ENCODE data around the gene PRKCQ. TPM values are rescaled to one million over a fixed set of nuclear protein-coding genes. Genes with fewer than 3 reads are reported as not detected.

The PRKCQ gene
- total RNA-seq, 3 donors from 2014 or later = 1.5 to 2.2 (median 1.6) TPM

- Histone ChIP-seq H3K4me1 (ENCODE audit: low read depth) (no peaks in the 10 kb centered on the region), H3K36me3 (ENCODE audit: low read depth) (no peaks in the 10 kb centered on the region), H3K4me3 (no peak overlapping the region), H3K9me3 (no peaks in the 10 kb centered on the region)
- DNase-seq (no peak), ATAC-seq (no peak)
- TF ChIP-seq, protein P1, sequence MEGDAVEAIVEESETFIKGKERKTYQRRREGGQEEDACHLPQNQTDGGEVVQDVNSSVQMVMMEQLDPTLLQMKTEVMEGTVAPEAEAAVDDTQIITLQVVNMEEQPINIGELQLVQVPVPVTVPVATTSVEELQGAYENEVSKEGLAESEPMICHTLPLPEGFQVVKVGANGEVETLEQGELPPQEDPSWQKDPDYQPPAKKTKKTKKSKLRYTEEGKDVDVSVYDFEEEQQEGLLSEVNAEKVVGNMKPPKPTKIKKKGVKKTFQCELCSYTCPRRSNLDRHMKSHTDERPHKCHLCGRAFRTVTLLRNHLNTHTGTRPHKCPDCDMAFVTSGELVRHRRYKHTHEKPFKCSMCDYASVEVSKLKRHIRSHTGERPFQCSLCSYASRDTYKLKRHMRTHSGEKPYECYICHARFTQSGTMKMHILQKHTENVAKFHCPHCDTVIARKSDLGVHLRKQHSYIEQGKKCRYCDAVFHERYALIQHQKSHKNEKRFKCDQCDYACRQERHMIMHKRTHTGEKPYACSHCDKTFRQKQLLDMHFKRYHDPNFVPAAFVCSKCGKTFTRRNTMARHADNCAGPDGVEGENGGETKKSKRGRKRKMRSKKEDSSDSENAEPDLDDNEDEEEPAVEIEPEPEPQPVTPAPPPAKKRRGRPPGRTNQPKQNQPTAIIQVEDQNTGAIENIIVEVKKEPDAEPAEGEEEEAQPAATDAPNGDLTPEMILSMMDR (IDR thresholded peaks at IDR 0.05) = no peak
- intact Hi-C loops (cut with DNase I, micrococcal nuclease) = no loop called here
Measured at GRCh38 chr10:6490614-6491013, 89.5 kb downstream of the PRKCQ start.

DNA sequence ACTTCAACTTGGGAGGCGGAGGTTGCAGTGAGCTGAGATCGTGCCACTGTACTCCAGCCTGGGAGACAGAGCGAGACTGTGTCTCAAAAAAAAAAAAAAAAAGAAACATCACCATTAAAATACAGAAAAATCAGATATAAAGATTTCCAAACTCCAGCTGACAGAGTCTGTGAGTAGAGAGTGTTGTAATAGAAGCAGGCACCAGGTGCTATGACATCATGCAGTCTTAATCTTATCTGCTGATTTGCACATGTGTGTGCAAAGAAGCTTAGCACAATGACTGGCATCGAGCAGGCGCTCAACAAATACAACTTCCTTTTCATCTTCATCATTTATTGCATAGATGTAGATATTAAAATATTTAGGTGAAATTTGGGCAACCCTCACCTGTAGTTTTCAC, 92.2 kb downstream of the PRKCQ start:
- no peaks in the 10 kb centered on the region for H3K9me3 ChIP-seq
- H3K4me3 ChIP-seq = no peak overlapping the region
- no peaks in the 10 kb centered on the region for H3K4me1 ChIP-seq (ENCODE audit: low read depth)
- TF ChIP-seq, protein P1 (IDR thresholded peaks at IDR 0.05) = no peak
- H3K36me3 ChIP-seq (ENCODE audit: low read depth) = no peaks in the 10 kb centered on the region
- DNase-seq = no peak
- ATAC-seq = no peak
- intact Hi-C loops (cut with DNase I, micrococcal nuclease) = no loop called here

DNA sequence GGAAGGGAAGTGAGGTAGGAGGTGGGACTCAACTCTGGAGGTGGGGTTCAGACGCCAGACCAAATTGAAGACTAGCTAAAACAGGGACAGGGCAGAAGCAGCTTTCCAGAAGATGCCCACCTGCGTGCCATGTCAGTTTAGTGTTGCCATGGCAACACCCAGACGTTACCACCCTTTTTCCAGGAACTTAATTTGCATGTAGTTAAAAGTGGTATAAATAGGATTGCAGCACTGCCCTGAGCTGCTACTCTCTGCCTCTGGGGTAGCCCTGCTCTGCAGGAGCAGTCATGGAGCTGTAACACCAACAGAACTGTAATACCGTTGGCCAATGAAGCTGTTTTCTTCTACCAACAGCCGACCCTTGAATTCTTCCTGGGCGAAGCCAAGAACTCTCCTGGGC, 93.8 kb downstream of the PRKCQ start:
- H3K4me3 ChIP-seq = no peak overlapping the region
- H3K4me1 ChIP-seq (ENCODE audit: low read depth) = no peaks in the 10 kb centered on the region
- intact Hi-C loops (cut with DNase I, micrococcal nuclease) = no loop called here
- DNase-seq (no peak), ATAC-seq (no peak)
- H3K9me3 ChIP-seq = no peaks in the 10 kb centered on the region
- no peaks in the 10 kb centered on the region for H3K36me3 ChIP-seq (ENCODE audit: low read depth)
- TF ChIP-seq, protein P1 (IDR thresholded peaks at IDR 0.05) = no peak

GRCh38 chr10:6482737-6483357, 97.2 kb downstream of the PRKCQ start:
- H3K4me1 ChIP-seq (ENCODE audit: low read depth) = no peaks in the 10 kb centered on the region
- ATAC-seq = no peak
- H3K36me3 ChIP-seq (ENCODE audit: low read depth) = no peaks in the 10 kb centered on the region
- TF ChIP-seq, protein P1 (IDR thresholded peaks at IDR 0.05) = no peak
- intact Hi-C loops (cut with DNase I, micrococcal nuclease) = no loop called here
- H3K9me3 ChIP-seq = no peaks in the 10 kb centered on the region
- H3K4me3 ChIP-seq = no peak overlapping the region
- DNase-seq = no peak

DNA sequence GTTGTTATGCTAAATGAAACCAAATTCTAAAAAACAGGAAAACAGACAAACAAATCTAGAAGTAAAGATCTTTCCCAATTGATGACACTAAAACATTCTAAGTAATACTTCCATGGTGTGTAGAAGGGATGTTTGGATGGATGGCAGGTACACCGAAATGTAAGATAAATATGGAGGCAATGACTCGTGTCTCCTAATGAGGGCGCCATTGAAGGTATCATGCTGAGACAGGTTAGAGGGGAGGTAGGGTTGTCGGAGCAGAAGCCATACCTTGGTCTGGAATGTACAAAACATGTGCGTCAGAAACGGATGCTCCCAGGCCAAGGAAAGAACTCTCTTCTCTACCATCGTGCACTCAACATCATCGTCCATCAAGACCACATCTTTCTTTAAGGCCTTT, 101.4 kb downstream of the PRKCQ start:
- Histone ChIP-seq H3K36me3 (ENCODE audit: low read depth) (no peaks in the 10 kb centered on the region), H3K4me1 (ENCODE audit: low read depth) (no peaks in the 10 kb centered on the region), H3K9me3 (no peaks in the 10 kb centered on the region), H3K4me3 (no peak overlapping the region)
- no peak for ATAC-seq
- TF ChIP-seq, protein P1 (IDR thresholded peaks at IDR 0.05) = no peak
- intact Hi-C loops (cut with DNase I, micrococcal nuclease) = no loop called here
- no peak for DNase-seq

- no peaks in the 10 kb centered on the region for H3K9me3 ChIP-seq
- H3K4me3 ChIP-seq = no peak overlapping the region
- TF ChIP-seq, protein P1 (IDR thresholded peaks at IDR 0.05) = no peak
- intact Hi-C loops (cut with DNase I, micrococcal nuclease) = no loop called here
- H3K4me1 ChIP-seq (ENCODE audit: low read depth) = peaks cover 7% of the 10 kb centered on the region
- no peak for DNase-seq
- ATAC-seq = no peak
- no peaks in the 10 kb centered on the region for H3K36me3 ChIP-seq (ENCODE audit: low read depth)
Measured at GRCh38 chr10:6476989-6477388, 103.1 kb downstream of the PRKCQ start.
